ENCODE results near the gene ODF2. TPM values are rescaled to one million over a fixed set of nuclear protein-coding genes. Genes with fewer than 3 reads are reported as not detected.

The ODF2 gene
- total and polyA plus RNA-seq, 4 donors, result 13.4 to 34.4 (median 26.3) TPM

DNA sequence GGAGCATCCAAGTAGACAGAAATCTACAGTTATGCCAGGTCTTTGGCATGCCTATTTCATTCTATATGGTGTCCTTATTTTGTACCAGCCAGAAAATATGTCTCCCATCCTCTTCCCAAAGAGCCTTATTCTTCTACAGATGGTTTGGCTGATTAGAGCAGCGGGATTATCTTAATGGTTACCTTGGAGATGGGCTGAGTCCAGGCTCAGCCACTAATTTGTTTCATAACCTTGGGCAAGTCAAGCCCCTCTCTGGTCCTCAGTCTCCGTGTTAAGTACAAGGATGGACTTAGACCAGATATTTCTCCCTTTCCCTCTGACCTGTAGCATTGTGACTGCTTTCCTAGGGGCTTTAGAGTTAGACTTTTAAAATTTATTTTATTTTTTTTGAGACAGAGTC, 37.6 kb downstream of the ODF2 start:
- ATAC-seq (ENCODE audit: insufficient read depth, low FRiP score) (no peak), DNase-seq (no peak)
- 92 to 96% methylated on average over 2 of the region's 2 CpGs for WGBS, 2 donors
- H3K9me3 ChIP-seq (ENCODE audit: control insufficient read depth in 4 of 4, insufficient read depth in 3 of 4, low read length in 3 of 4), result no peaks in the 10 kb centered on the region
- no peaks in the 10 kb centered on the region for H3K27me3 ChIP-seq (ENCODE audit: control insufficient read depth in 3 of 3, insufficient read depth in 3 of 3, low read length in 2 of 3)
- no peak overlapping the region for H3K27ac ChIP-seq (ENCODE audit: low read depth in 1 of 2, low read length in 1 of 2)
- H3K4me3 ChIP-seq, result no peak overlapping the region
- peaks cover 0 to 10% (median 2%) of the 10 kb centered on the region in 5 donors for H3K4me1 ChIP-seq (ENCODE audit: control insufficient read depth in 5 of 5, insufficient read depth in 5 of 5, low read length in 5 of 5)
- TF ChIP-seq, protein P1, sequence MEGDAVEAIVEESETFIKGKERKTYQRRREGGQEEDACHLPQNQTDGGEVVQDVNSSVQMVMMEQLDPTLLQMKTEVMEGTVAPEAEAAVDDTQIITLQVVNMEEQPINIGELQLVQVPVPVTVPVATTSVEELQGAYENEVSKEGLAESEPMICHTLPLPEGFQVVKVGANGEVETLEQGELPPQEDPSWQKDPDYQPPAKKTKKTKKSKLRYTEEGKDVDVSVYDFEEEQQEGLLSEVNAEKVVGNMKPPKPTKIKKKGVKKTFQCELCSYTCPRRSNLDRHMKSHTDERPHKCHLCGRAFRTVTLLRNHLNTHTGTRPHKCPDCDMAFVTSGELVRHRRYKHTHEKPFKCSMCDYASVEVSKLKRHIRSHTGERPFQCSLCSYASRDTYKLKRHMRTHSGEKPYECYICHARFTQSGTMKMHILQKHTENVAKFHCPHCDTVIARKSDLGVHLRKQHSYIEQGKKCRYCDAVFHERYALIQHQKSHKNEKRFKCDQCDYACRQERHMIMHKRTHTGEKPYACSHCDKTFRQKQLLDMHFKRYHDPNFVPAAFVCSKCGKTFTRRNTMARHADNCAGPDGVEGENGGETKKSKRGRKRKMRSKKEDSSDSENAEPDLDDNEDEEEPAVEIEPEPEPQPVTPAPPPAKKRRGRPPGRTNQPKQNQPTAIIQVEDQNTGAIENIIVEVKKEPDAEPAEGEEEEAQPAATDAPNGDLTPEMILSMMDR (IDR thresholded peaks at IDR 0.05; ENCODE audit: control extremely low read depth, extremely low read depth), result no peak
- H3K36me3 ChIP-seq (ENCODE audit: control insufficient read depth in 4 of 4, insufficient read depth in 4 of 4, low read length in 4 of 4), result peaks cover 19 to 40% (median 34%) of the 10 kb centered on the region in 4 donors
- H3K9ac ChIP-seq (ENCODE audit: insufficient read depth in 1 of 2, low read length in 2 of 2), result no peak overlapping the region

DNA sequence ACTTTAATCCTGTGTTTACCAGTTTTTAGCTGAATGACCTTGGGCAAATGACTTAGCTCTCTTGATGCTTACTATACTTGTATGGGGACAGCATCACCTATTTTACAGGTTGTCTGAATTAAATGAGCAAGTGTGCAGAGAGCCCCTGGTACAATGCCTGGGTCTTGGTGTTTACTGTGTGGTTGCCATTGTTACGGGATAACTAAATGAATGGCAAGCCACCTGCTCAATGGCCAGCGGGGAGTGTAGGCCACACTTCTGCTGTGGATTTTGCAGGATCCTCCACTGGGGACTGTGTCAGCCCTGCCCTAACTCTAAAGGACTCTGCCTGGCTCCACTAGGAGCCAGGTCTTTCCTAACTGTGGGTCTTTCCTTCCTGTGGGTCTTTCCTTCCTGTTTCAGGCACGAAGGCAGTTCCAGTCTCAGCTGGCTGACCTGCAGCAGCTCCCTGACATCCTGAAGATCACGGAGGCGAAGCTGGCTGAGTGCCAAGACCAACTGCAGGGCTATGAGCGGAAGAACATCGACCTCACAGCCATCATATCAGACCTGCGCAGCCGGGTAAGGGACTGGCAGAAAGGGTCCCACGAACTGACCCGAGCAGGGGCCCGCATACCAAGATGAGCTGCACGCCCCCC, 38.4 kb downstream of the ODF2 start:
- Histone ChIP-seq H3K4me1 (ENCODE audit: control insufficient read depth in 5 of 5, insufficient read depth in 5 of 5, low read length in 5 of 5) (peaks cover 0 to 10% (median 2%) of the 10 kb centered on the region in 5 donors), H3K4me3 (no peak overlapping the region), H3K36me3 (ENCODE audit: control insufficient read depth in 4 of 4, insufficient read depth in 4 of 4, low read length in 4 of 4) (peaks cover 20 to 47% (median 41%) of the 10 kb centered on the region in 4 donors), H3K27me3 (ENCODE audit: control insufficient read depth in 3 of 3, insufficient read depth in 3 of 3, low read length in 2 of 3) (no peaks in the 10 kb centered on the region), H3K9ac (ENCODE audit: insufficient read depth in 1 of 2, low read length in 2 of 2) (peak overlapping the region in 1 of 2 donors; percentile 19), H3K27ac (ENCODE audit: low read depth in 1 of 2, low read length in 1 of 2) (peak overlapping the region in 1 of 2 donors; percentile 32), H3K9me3 (ENCODE audit: control insufficient read depth in 4 of 4, insufficient read depth in 3 of 4, low read length in 3 of 4) (no peaks in the 10 kb centered on the region)
- 14 to 31% methylated on average over 13 of the region's 13 CpGs for WGBS, 2 donors
- peak; percentile 45 to 76 (median 50) for DNase-seq
- TF ChIP-seq, protein P1 (IDR thresholded peaks at IDR 0.05; ENCODE audit: control extremely low read depth, extremely low read depth), result no peak
- peak; percentile 19 for ATAC-seq (ENCODE audit: insufficient read depth, low FRiP score)

DNA sequence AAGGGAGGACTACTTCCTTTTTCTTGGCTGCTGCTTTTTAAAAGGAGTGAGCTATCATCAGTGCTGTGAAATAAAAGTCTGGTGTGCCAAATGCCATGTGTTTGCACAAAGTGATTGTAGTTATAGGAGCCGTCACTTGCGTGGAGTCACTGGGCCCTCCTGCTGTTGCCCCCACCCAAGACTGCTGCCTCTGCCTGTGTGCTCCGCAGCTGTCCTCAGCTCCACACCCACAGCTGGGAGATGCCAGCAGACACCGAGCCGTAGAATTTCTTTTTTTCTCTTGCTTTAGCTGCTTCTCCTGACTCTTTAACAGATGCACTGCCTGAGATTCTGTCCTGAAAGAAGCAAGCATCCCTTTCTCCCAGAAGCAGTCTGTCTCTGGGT, 38.9 kb downstream of the ODF2 start:
- Histone ChIP-seq H3K27ac (ENCODE audit: low read depth in 1 of 2, low read length in 1 of 2) (peak overlapping the region in 1 of 2 donors; percentile 46), H3K4me3 (no peak overlapping the region), H3K4me1 (ENCODE audit: control insufficient read depth in 5 of 5, insufficient read depth in 5 of 5, low read length in 5 of 5) (peaks cover 0 to 10% (median 2%) of the 10 kb centered on the region in 5 donors), H3K9me3 (ENCODE audit: control insufficient read depth in 4 of 4, insufficient read depth in 3 of 4, low read length in 3 of 4) (no peaks in the 10 kb centered on the region), H3K9ac (ENCODE audit: insufficient read depth in 1 of 2, low read length in 2 of 2) (no peak overlapping the region), H3K27me3 (ENCODE audit: control insufficient read depth in 3 of 3, insufficient read depth in 3 of 3, low read length in 2 of 3) (no peaks in the 10 kb centered on the region), H3K36me3 (ENCODE audit: control insufficient read depth in 4 of 4, insufficient read depth in 4 of 4, low read length in 4 of 4) (peaks cover 16 to 47% (median 43%) of the 10 kb centered on the region in 4 donors)
- DNase-seq, result peak in 2 of 3 donors; percentile 31 to 32
- 28 to 44% methylated on average over 5 of the region's 5 CpGs for WGBS, 2 donors
- TF ChIP-seq, protein P1 (IDR thresholded peaks at IDR 0.05; ENCODE audit: control extremely low read depth, extremely low read depth), result no peak
- no peak for ATAC-seq (ENCODE audit: insufficient read depth, low FRiP score)
